Osteocyte (in vitro differentiated cells): ENCODE data around the gene H2AZ1. TPM values are rescaled to one million over a fixed set of nuclear protein-coding genes. Genes with fewer than 3 reads are reported as not detected.
"Not testable (repeated sequence)": the region's sequence is repeated elsewhere in the genome, so short reads cannot be mapped to it uniquely, and the experiment has no call there.

ENCODE experiments used
- DNase-seq: peaks from one replicate; pipeline ENCODE4 v3.0.0; 2021; ENCODE audit warnings: mixed read lengths; ENCODE audit not compliant: unreplicated experiment; ENCODE audit errors: extremely low spot score
- H3K27ac Mint-ChIP-seq: one replicate; pipeline ENCODE4 v1.8.0; 2021; ENCODE audit warnings: mild to moderate bottlenecking, mixed read lengths; ENCODE audit not compliant: unreplicated experiment
- H3K27me3 Mint-ChIP-seq: one replicate; pipeline ENCODE4 v1.8.0; 2021; ENCODE audit warnings: mixed read lengths; ENCODE audit not compliant: unreplicated experiment
- H3K36me3 Mint-ChIP-seq: one replicate; pipeline ENCODE4 v1.8.0; 2021; ENCODE audit warnings: mixed read lengths; ENCODE audit not compliant: unreplicated experiment
- H3K4me1 Mint-ChIP-seq: one replicate; pipeline ENCODE4 v1.8.0; 2021; ENCODE audit warnings: mixed read lengths; ENCODE audit not compliant: unreplicated experiment
- H3K4me3 Mint-ChIP-seq: one replicate; pipeline ENCODE4 v1.8.0; 2021; ENCODE audit warnings: mild to moderate bottlenecking, moderate library complexity, mixed read lengths; ENCODE audit not compliant: unreplicated experiment
- H3K9me3 Mint-ChIP-seq: one replicate; pipeline ENCODE4 v1.8.0; 2021; ENCODE audit warnings: mixed read lengths; ENCODE audit not compliant: unreplicated experiment
- CTCF ChIP-seq: fragments of 200-600 bp; sonication (generic); IDR thresholded peaks from 2 replicates; pipeline ENCODE4 v1.5.0; 2021; ENCODE audit warnings: antibody characterized with exemption, mild to moderate bottlenecking, moderate library complexity
- total RNA-seq: library from RNA; stranded (reverse); gene quantifications from 2 replicates; pipeline ENCODE4 v1.2.1, GENCODE V29; 2021

The H2AZ1 gene
- total RNA-seq, 1 donor from 2014 or later: 192 TPM

- no peak overlapping the region for H3K27ac Mint-ChIP-seq
- no peaks in the 10 kb centered on the region for H3K27me3 Mint-ChIP-seq
- peaks cover 10% of the 10 kb centered on the region for H3K4me1 Mint-ChIP-seq
- DNase-seq: no peak
- TF ChIP-seq CTCF: no peak
- H3K36me3 Mint-ChIP-seq: no peaks in the 10 kb centered on the region
- H3K9me3 Mint-ChIP-seq: no peaks in the 10 kb centered on the region
- H3K4me3 Mint-ChIP-seq: no peak overlapping the region
Measured at GRCh38 chr4:99966692-99967091, 16.6 kb upstream of the H2AZ1 start.

- TF ChIP-seq CTCF: no peak
- peaks cover 14% of the 10 kb centered on the region for H3K4me1 Mint-ChIP-seq
- H3K36me3 Mint-ChIP-seq: no peaks in the 10 kb centered on the region
- no peak for DNase-seq
- no peak overlapping the region for H3K27ac Mint-ChIP-seq
- no peak overlapping the region for H3K4me3 Mint-ChIP-seq
- H3K9me3 Mint-ChIP-seq: no peaks in the 10 kb centered on the region
- H3K27me3 Mint-ChIP-seq: no peaks in the 10 kb centered on the region
Measured at GRCh38 chr4:99965674-99966350, 15.7 kb upstream of the H2AZ1 start.

- Mint-ChIP-seq H3K4me3 (no peak overlapping the region), H3K27me3 (no peaks in the 10 kb centered on the region), H3K36me3 (no peaks in the 10 kb centered on the region), H3K9me3 (no peaks in the 10 kb centered on the region), H3K27ac (no peak overlapping the region), H3K4me1 (peaks cover 14% of the 10 kb centered on the region)
- TF ChIP-seq CTCF: no peak
- DNase-seq: no peak
Measured at GRCh38 chr4:99965173-99965572, 15.1 kb upstream of the H2AZ1 start.

- Mint-ChIP-seq H3K4me1 (peaks cover 4% of the 10 kb centered on the region), H3K4me3 (no peak overlapping the region), H3K27me3 (no peaks in the 10 kb centered on the region), H3K36me3 (no peaks in the 10 kb centered on the region), H3K9me3 (peaks cover 4% of the 10 kb centered on the region), H3K27ac (no peak overlapping the region)
- DNase-seq: no peak
- TF ChIP-seq CTCF: no peak
Measured at GRCh38 chr4:99961711-99962110, 11.6 kb upstream of the H2AZ1 start.

- H3K9me3 Mint-ChIP-seq: peaks cover 4% of the 10 kb centered on the region
- no peak for DNase-seq
- H3K27ac Mint-ChIP-seq: no peak overlapping the region
- H3K36me3 Mint-ChIP-seq: no peaks in the 10 kb centered on the region
- H3K27me3 Mint-ChIP-seq: no peaks in the 10 kb centered on the region
- TF ChIP-seq CTCF: no peak
- H3K4me1 Mint-ChIP-seq: peaks cover 4% of the 10 kb centered on the region
- no peak overlapping the region for H3K4me3 Mint-ChIP-seq
Measured at GRCh38 chr4:99960648-99961047, 10.6 kb upstream of the H2AZ1 start.

GRCh38 chr4:99958207-99958606, 8.1 kb upstream of the H2AZ1 start:
- not testable (repeated sequence) for H3K4me1 Mint-ChIP-seq, H3K27me3 Mint-ChIP-seq, H3K27ac Mint-ChIP-seq, H3K4me3 Mint-ChIP-seq, DNase-seq, H3K9me3 Mint-ChIP-seq, H3K36me3 Mint-ChIP-seq
